ENCODE measurements around the gene TMEM80.
A peak's percentile ranks its signal among the peaks of the same experiment; 100 is the strongest.
"Not testable (repeated sequence)": the region's sequence is repeated elsewhere in the genome, so short reads cannot be mapped to it uniquely, and the experiment has no call there.

The TMEM80 gene

DNA sequence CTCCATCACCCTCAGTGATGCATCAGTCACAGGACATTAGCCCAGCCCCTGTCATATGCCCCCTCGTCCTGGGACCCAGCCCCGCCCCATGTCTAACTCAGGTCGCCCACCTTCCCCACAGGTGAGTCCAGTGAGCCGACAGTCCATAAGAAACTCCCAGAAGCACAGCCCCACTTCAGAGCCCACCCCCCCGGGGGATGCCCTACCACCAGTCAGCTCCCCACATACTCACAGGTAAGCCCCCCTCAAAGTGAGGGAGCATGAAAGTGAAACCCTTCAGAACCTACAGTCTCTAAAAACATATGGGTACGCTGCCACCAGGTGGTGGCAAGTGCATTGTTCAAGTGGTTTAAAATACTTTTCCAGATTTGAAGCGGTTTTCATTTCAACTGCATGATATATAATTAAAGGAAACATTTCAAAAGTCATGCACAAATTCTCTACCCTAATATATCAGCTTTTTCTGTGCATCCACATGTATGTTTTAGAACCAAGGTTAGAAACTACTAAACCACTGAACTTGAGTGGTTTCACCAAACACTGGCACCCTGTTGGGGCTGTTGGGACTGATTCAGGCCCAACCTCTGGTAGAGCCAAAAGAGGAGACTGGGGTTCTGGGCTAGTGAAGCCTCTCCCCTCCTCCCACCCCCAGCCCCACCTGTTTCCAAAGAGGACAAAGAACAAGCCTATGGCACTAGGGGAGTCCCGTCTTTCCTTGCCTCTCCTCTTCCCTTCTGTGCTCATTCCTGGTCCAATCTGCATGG, 27.7 kb downstream of the TMEM80 start:
- peak; percentile 59 for DNase-seq

DNA sequence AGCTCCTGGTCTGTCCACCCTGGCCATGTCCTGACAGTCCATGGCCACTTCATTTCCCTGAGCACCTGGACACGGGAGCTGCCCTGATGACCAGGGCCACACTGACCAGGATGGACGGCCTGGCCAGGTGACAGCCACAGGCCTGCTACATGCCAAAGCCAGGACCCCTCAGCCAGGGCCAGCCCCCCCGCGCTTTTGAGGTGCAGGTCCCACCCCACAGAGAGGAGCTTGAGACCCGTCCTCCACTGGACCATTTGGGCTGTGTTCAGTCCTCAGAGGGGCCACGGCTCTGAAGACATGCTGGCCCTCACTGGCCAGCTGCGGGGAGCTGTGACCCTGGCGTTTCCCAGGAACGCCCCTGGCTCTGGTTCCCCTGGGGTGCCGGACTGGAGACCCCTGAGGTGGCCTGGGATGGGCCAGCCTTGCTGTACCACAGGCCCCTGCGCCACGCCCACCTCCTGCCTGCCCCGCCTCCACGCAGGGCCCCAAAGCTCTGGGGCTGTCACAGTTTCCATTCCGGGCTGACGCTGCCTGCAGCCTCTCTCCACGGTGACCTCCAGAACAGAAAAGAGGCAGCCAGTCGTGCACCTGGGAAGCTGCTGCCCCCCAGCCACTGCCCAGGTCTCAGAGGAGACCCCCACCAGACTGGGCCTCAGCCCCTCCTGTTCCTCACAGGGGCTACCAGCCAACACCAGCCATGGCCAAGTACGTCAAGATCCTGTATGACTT, 28.6 kb downstream of the TMEM80 start:
- DNase-seq, result no peak

- no peak for DNase-seq
Measured at GRCh38 chr11:724778-725386, 29.3 kb downstream of the TMEM80 start.

GRCh38 chr11:725624-726202, 30.1 kb downstream of the TMEM80 start:
- DNase-seq, result no peak

GRCh38 chr11:726278-727220, 30.9 kb downstream of the TMEM80 start:
- peak; percentile 51 for DNase-seq

DNA sequence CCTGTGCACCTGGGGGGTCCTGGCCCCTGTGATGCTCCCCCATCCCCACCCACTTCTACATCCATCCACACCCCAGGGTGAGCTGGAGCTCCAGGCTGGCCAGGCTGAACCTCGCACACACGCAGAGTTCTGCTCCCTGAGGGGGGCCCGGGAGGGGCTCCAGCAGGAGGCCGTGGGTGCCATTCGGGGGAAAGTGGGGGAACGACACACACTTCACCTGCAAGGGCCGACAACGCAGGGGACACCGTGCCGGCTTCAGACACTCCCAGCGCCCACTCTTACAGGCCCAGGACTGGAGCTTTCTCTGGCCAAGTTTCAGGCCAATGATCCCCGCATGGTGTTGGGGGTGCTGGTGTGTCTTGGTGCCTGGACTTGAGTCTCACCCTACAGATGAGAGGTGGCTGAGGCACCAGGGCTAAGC, 31.7 kb downstream of the TMEM80 start:
- no peak for DNase-seq

- DNase-seq, result peak; percentile 82
Measured at GRCh38 chr11:727859-728748, 32.5 kb downstream of the TMEM80 start.

- DNase-seq, result no peak
Measured at GRCh38 chr11:728901-729491, 33.4 kb downstream of the TMEM80 start.

GRCh38 chr11:729492-730074, 34.0 kb downstream of the TMEM80 start:
- DNase-seq, result no peak

GRCh38 chr11:733072-733471, 37.5 kb downstream of the TMEM80 start:
- no peak for DNase-seq

- DNase-seq, result not testable (repeated sequence)
Measured at GRCh38 chr11:734541-734940, 38.9 kb downstream of the TMEM80 start.

- no peak for DNase-seq
Measured at GRCh38 chr11:737366-737765, 41.8 kb downstream of the TMEM80 start.

GRCh38 chr11:737899-738298, 42.3 kb downstream of the TMEM80 start:
- DNase-seq, result not testable (repeated sequence)

DNA sequence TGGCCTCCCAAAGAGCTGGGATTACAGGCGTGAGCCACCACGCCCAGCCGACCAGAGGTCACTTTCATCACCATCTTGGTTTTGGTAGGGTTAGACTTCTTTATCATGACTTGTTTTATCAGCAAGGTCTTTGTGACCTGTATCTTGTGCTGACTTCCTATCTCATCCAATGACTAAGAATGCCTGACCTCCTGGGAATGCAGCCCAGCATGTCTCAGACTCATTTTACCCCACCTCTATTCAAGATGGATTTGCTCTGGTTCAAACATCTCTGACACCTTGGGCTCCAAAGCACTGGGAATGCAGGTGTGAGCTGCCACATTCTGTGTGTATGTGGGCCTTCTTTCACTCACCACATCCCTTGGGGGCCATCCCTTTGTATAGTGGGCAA, 46.5 kb downstream of the TMEM80 start:
- DNase-seq, result no peak

DNA sequence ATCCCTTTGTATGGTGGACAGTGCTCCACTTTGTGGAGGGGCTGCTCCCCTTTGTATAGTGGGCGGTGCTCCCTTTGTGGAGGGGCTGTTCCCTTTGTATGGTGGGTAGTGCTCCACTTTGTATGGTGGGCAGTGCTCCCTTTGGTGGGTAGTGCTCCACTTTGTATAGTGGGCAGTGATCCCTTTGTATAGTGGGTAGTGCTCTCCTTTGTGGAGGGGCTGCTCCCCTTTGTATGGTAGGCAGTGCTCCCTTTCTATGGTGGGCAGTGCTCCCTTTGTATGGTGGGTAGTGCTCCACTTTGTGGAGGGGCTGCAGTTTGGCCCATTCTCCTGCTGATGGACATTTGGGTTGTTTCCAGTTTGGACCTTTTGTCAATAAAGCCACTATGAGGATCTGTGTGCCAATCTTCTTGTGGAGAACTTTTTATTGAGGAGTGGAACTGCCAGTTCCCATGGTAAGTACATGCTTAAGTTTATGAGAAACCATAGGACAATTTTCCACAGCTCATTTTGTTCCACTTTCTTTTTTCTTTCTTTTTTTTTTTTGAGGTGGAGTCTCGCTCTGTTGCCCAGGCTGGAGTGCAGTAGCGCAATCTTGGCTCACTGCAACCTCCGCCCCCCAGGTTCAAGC, 47.1 kb downstream of the TMEM80 start:
- no peak for DNase-seq

- DNase-seq, result no peak
Measured at GRCh38 chr11:745428-745827, 49.8 kb downstream of the TMEM80 start.

DNA sequence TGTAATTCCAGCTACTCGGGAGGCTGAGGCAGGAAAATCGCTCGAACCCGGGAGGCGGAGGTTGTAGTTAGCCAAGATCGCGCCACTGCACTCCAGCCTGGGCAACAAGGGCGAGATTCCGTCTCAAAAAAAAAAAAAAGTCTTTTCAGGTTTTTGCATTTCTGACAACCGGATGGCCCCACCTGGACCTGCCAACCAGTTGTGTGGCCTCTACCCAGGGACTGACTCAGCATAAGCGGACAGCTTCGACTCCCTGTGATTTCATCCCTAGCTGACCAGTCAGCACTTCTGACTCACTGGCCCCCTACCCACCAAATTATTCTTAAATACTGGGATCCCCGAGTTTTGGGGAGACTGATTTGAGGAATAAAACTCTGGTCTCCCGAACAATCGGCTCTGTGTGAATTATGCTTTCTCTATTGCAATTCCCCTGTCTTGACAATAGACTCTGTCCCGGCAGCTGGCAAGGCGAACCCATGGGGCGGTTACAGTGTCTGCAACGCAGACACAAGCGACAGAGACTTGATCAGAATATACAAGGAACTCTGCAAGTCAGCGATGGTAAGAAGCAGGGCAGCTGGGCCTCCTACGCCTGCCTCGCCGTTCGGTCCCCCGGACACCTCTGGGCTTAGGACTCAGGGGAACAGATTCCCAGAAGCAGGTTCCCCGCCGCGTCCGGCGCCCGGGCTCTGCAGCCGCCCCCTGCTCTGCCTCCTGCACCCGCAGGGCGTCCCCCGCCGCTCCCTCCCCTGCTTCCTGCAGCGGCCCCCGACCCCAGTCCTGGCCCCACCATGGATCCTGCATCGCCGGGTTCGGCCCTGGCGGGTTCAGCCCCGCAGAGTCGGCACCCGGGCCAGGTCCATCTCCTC, 50.9 kb downstream of the TMEM80 start:
- DNase-seq, result no peak

- DNase-seq, result peak; percentile 81
Measured at GRCh38 chr11:747158-748006, 51.8 kb downstream of the TMEM80 start, which contains the start of gene TALDO1. Gene TALDO1 (plus strand): TSS chr11:747464. CDS start chr11:747482, 18 bp downstream.
